Measurements from ENCODE around the gene XRCC2.

GRCh38 chr7:152597507-152597906, 78.4 kb downstream of the XRCC2 start:
- TF ChIP-seq CTCF (IDR thresholded peaks at IDR 0.05; ENCODE audit: insufficient read depth, low read length) (no peak), GABPA (IDR thresholded peaks at IDR 0.05; ENCODE audit: low read depth) (no peak), POLR2AphosphoS5 (IDR thresholded peaks at IDR 0.05; ENCODE audit: low read depth) (no peak)
- TF ChIP-seq, protein P1, sequence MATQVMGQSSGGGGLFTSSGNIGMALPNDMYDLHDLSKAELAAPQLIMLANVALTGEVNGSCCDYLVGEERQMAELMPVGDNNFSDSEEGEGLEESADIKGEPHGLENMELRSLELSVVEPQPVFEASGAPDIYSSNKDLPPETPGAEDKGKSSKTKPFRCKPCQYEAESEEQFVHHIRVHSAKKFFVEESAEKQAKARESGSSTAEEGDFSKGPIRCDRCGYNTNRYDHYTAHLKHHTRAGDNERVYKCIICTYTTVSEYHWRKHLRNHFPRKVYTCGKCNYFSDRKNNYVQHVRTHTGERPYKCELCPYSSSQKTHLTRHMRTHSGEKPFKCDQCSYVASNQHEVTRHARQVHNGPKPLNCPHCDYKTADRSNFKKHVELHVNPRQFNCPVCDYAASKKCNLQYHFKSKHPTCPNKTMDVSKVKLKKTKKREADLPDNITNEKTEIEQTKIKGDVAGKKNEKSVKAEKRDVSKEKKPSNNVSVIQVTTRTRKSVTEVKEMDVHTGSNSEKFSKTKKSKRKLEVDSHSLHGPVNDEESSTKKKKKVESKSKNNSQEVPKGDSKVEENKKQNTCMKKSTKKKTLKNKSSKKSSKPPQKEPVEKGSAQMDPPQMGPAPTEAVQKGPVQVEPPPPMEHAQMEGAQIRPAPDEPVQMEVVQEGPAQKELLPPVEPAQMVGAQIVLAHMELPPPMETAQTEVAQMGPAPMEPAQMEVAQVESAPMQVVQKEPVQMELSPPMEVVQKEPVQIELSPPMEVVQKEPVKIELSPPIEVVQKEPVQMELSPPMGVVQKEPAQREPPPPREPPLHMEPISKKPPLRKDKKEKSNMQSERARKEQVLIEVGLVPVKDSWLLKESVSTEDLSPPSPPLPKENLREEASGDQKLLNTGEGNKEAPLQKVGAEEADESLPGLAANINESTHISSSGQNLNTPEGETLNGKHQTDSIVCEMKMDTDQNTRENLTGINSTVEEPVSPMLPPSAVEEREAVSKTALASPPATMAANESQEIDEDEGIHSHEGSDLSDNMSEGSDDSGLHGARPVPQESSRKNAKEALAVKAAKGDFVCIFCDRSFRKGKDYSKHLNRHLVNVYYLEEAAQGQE (IDR thresholded peaks at IDR 0.05; ENCODE audit: insufficient replicate concordance, low read depth), result no peak

Data from HL-60 (cell line).